HepG2 (cell line): ENCODE data around the gene DNMT3L. TPM values are rescaled to one million over a fixed set of nuclear protein-coding genes. Genes with fewer than 3 reads are reported as not detected.

Source experiments
- BCL6 ChIP-seq: IDR thresholded peaks from 2 replicates; pipeline ENCODE4 v1.6.1; 2016; ENCODE audit warnings: missing genetic modification reagents, missing compliant biosample characterization
- HDAC2 ChIP-seq: sonication (generic); formaldehyde crosslinking; IDR thresholded peaks from 2 replicates; pipeline ENCODE4 v1.4.0; 2020; ENCODE audit warnings: missing genetic modification reagents
- HHEX ChIP-seq: IDR thresholded peaks from 2 replicates; pipeline ENCODE4 v1.6.1; 2016; ENCODE audit warnings: control low read depth
- HNRNPLL ChIP-seq: fragments of 200-400 bp; formaldehyde crosslinking; IDR thresholded peaks from 2 replicates; pipeline ENCODE4 v1.6.1; 2017; ENCODE audit warnings: mild to moderate bottlenecking, low read depth, low read length; ENCODE audit not compliant: poor library complexity, severe bottlenecking
- KDM1A ChIP-seq: IDR thresholded peaks from 2 replicates; pipeline ENCODE4 v1.6.1; 2016; ENCODE audit warnings: missing compliant biosample characterization
- KLF9 ChIP-seq: IDR thresholded peaks from 2 replicates; pipeline ENCODE4 v1.6.1; 2016; ENCODE audit warnings: low read depth
- MTF2 ChIP-seq: sonication (generic); formaldehyde crosslinking; IDR thresholded peaks from 2 replicates; pipeline ENCODE4 v1.5.0; 2020; ENCODE audit warnings: missing genetic modification reagents, borderline replicate concordance
- NONO ChIP-seq, 2 experiments: fragments of 450-650 bp in 1 of 2; sonication (generic) in 1 of 2; formaldehyde crosslinking in 1 of 2; IDR thresholded peaks in 1 of 2; conservative IDR thresholded peaks in 1 of 2; 2 replicates each; pipeline versions ENCODE4 v1.6.1 to v1.8.0; 2017 to 2022; ENCODE audit warnings: mild to moderate bottlenecking in 1 of 2, missing genetic modification reagents in 1 of 2, moderate library complexity in 1 of 2
- POLR2AphosphoS5 ChIP-seq: IDR thresholded peaks from 2 replicates; pipeline ENCODE4 v1.6.1; 2012; ENCODE audit warnings: low read depth, low read length
- RNF2 ChIP-seq: fragments of 450-650 bp; conservative IDR thresholded peaks from 2 replicates; pipeline ENCODE4 v1.6.1; 2016; ENCODE audit warnings: low read depth
- SMAD9 ChIP-seq: sonication (generic); formaldehyde crosslinking; IDR thresholded peaks from 2 replicates; pipeline ENCODE4 v1.5.1; 2020; ENCODE audit warnings: mild to moderate bottlenecking, missing genetic modification reagents
- ZFAT ChIP-seq: sonication (generic); formaldehyde crosslinking; conservative IDR thresholded peaks from 2 replicates; pipeline ENCODE4 v1.8.1; 2023; ENCODE audit warnings: missing genetic modification reagents, inconsistent platforms
- ZFP36L2 ChIP-seq: sonication (generic); formaldehyde crosslinking; IDR thresholded peaks from 2 replicates; pipeline ENCODE4 v1.4.0; 2020; ENCODE audit warnings: missing genetic modification reagents
- ZNF124 ChIP-seq: sonication (generic); formaldehyde crosslinking; IDR thresholded peaks from 2 replicates; pipeline ENCODE4 v1.4.0; 2020; ENCODE audit warnings: missing genetic modification reagents
- ZNF264 ChIP-seq: sonication (generic); formaldehyde crosslinking; IDR thresholded peaks from 2 replicates; pipeline ENCODE4 v1.4.0; 2020; ENCODE audit warnings: missing genetic modification reagents
- ZNF3 ChIP-seq: IDR thresholded peaks from 2 replicates; pipeline ENCODE4 v1.7.0; 2017; ENCODE audit warnings: inconsistent platforms
- ZNF343 ChIP-seq: sonication (generic); formaldehyde crosslinking; IDR thresholded peaks from 2 replicates; pipeline ENCODE4 v1.4.0; 2020; ENCODE audit warnings: mild to moderate bottlenecking, missing genetic modification reagents
- ZNF431 ChIP-seq: sonication (generic); formaldehyde crosslinking; IDR thresholded peaks from 2 replicates; pipeline ENCODE4 v1.9.0; 2022; ENCODE audit warnings: missing genetic modification reagents, low read depth, mild to moderate bottlenecking, borderline replicate concordance
- ZNF446 ChIP-seq: sonication (generic); formaldehyde crosslinking; IDR thresholded peaks from 2 replicates; pipeline ENCODE4 v1.5.0; 2020; ENCODE audit warnings: mild to moderate bottlenecking, missing genetic modification reagents
- ZNF788 ChIP-seq: sonication (generic); formaldehyde crosslinking; IDR thresholded peaks from 2 replicates; pipeline ENCODE4 v1.5.0; 2020; ENCODE audit warnings: mild to moderate bottlenecking, missing genetic modification reagents, borderline replicate concordance
- polyA plus RNA-seq, 8 experiments: library from polyadenylated mRNA; depleted of rRNA in 3 of 8; stranded (reverse) in 7 of 8; unstranded in 1 of 8; fragments of >200 nt; fragmentation: Illumina TruSeq in 4 of 8; extraction: Trizol in 4 of 8; gene quantifications; 2 replicates each; pipeline versions ENCODE4 v1.2.1 to v1.2.3, GENCODE V29; 2011 to 2016; ENCODE audit warnings: low read depth in 4 of 8, missing spikeins in 1 of 8, mixed read lengths in 1 of 8; ENCODE audit not compliant: insufficient read depth in 1 of 8
- total RNA-seq, 5 experiments: library from RNA; depleted of rRNA; stranded (reverse); fragments of >200 nt; fragmentation: Illumina TruSeq; extraction: Trizol; gene quantifications; 2 replicates each; pipeline ENCODE4 v1.2.3, GENCODE V29; 2016; ENCODE audit warnings: low read depth in 1 of 5
- TF ChIP-seq, protein P1 (sequence below): IDR thresholded peaks from 2 replicates; pipeline ENCODE4 v1.6.1; 2016; ENCODE audit warnings: missing biosample characterization, missing genetic modification reagents, low read depth
- TF ChIP-seq, protein P2 (sequence below): sonication (generic); formaldehyde crosslinking; IDR thresholded peaks from 2 replicates; pipeline ENCODE4 v1.5.1; 2020; ENCODE audit warnings: mild to moderate bottlenecking, missing genetic modification reagents, borderline replicate concordance
- TF ChIP-seq, protein P3 (sequence below): sonication (generic); formaldehyde crosslinking; IDR thresholded peaks from 2 replicates; pipeline ENCODE4 v1.8.1; 2023; ENCODE audit warnings: missing genetic modification reagents, inconsistent platforms, borderline replicate concordance

Gene DNMT3L
- total and polyA plus RNA-seq, 2 of the 13 experiments (the other 11 are each of a cell fraction or from before 2014, with no cell fraction given): 0.75 to 1.7 TPM

DNA sequence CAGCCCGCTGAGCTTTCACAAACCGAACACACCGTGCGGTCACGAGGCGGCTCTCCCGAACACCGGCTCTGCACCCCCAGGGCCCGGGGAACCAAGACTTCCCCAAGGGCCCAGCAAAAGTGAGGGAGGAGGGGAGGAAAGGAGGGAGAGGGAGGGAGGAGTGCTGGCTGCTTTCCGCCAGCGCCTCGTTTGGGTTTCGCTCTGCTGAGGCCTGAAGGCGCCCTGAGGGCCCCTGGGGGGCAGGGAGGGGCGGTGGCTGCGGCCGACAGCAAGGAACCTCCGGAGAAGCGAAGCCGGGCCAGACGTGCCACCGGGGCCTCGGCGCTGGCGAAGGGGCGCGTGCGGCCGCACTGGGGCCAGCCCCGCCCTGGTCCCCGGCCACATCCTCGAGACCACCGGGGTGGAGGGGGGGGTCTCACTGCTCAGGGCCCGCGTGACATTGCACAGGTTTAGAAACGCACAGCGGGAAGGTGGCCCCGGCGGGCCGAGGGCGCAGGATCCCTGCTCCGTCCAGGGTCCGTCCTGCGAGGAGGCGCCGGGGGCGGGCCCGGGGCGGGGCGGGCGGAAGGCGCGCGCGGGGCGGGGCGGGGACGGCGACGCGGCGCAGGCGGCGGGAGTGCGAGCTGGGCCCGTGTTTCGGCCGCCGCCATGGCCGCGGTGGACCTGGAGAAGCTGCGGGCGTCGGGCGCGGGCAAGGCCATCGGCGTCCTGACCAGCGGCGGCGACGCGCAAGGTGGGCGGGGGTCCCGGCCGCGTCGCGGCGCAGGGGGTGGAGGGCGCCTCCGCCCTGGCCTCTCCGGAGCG, 38.0 kb upstream of the DNMT3L start, which contains the start of gene PFKL (continued):
- TF ChIP-seq ZNF343 (CRISPR knock-in tag) (no peak), ZFAT (CRISPR knock-in tag) (no peak), ZNF446 (CRISPR knock-in tag) (no peak), RNF2 (peak; percentile 56), ZNF431 (CRISPR knock-in tag) (peak; percentile 58; the same call in 1 of the 2 replicates), HNRNPLL (peak; percentile 42), HDAC2 (peak; percentile 32), BCL6 (peak; percentile 19; the same call in 1 of the 2 replicates), HHEX (CRISPR knock-in tag) (no peak), MTF2 (peak; percentile 46; the same call in 1 of the 2 replicates), ZFP36L2 (CRISPR knock-in tag) (peak; percentile 74; the same call in 1 of the 2 replicates), SMAD9 (no peak), KDM1A (no peak), ZNF124 (CRISPR knock-in tag) (0 out of 2 replicates have a peak, but pooled peaks have one; percentile 14), ZNF788 (peak; percentile 76), ZNF264 (CRISPR knock-in tag) (0 out of 2 replicates have a peak, but pooled peaks have one; percentile 40), POLR2AphosphoS5 (peak; percentile 66), KLF9 (CRISPR knock-in tag) (no peak), ZNF3 (CRISPR knock-in tag) (no peak), NONO (IDR thresholded peaks at IDR 0.05) (no peak), NONO (CRISPR knock-in tag; conservative IDR thresholded peaks at IDR 0.05) (0 out of 2 replicates have a peak, but pooled peaks have one; percentile 35)
- TF ChIP-seq, protein P1, sequence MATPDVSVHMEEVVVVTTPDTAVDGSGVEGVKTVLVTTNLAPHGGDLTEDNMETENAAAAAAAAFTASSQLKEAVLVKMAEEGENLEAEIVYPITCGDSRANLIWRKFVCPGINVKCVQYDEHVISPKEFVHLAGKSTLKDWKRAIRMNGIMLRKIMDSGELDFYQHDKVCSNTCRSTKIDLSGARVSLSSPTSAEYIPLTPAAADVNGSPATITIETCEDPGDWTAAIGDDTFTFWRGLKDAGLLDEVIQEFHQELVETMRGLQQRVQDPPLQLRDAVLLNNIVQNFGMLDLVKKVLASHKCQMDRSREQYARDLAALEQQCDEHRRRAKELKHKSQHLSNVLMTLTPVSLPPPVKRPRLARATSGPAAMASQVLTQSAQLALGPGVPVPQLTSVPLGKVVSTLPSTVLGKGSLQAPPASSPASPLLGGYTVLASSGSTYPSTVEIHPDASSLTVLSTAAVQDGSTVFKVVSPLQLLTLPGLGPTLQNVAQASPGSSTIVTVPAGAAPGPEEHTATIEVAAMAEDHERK (CRISPR knock-in tag): no peak
- TF ChIP-seq, protein P2, sequence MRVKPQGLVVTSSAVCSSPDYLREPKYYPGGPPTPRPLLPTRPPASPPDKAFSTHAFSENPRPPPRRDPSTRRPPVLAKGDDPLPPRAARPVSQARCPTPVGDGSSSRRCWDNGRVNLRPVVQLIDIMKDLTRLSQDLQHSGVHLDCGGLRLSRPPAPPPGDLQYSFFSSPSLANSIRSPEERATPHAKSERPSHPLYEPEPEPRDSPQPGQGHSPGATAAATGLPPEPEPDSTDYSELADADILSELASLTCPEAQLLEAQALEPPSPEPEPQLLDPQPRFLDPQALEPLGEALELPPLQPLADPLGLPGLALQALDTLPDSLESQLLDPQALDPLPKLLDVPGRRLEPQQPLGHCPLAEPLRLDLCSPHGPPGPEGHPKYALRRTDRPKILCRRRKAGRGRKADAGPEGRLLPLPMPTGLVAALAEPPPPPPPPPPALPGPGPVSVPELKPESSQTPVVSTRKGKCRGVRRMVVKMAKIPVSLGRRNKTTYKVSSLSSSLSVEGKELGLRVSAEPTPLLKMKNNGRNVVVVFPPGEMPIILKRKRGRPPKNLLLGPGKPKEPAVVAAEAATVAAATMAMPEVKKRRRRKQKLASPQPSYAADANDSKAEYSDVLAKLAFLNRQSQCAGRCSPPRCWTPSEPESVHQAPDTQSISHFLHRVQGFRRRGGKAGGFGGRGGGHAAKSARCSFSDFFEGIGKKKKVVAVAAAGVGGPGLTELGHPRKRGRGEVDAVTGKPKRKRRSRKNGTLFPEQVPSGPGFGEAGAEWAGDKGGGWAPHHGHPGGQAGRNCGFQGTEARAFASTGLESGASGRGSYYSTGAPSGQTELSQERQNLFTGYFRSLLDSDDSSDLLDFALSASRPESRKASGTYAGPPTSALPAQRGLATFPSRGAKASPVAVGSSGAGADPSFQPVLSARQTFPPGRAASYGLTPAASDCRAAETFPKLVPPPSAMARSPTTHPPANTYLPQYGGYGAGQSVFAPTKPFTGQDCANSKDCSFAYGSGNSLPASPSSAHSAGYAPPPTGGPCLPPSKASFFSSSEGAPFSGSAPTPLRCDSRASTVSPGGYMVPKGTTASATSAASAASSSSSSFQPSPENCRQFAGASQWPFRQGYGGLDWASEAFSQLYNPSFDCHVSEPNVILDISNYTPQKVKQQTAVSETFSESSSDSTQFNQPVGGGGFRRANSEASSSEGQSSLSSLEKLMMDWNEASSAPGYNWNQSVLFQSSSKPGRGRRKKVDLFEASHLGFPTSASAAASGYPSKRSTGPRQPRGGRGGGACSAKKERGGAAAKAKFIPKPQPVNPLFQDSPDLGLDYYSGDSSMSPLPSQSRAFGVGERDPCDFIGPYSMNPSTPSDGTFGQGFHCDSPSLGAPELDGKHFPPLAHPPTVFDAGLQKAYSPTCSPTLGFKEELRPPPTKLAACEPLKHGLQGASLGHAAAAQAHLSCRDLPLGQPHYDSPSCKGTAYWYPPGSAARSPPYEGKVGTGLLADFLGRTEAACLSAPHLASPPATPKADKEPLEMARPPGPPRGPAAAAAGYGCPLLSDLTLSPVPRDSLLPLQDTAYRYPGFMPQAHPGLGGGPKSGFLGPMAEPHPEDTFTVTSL: no peak
- TF ChIP-seq, protein P3, sequence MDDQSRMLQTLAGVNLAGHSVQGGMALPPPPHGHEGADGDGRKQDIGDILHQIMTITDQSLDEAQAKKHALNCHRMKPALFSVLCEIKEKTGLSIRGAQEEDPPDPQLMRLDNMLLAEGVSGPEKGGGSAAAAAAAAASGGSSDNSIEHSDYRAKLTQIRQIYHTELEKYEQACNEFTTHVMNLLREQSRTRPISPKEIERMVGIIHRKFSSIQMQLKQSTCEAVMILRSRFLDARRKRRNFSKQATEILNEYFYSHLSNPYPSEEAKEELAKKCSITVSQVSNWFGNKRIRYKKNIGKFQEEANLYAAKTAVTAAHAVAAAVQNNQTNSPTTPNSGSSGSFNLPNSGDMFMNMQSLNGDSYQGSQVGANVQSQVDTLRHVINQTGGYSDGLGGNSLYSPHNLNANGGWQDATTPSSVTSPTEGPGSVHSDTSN (CRISPR knock-in tag): no peak
